ENCODE results near the gene TNFSF13. TPM values are rescaled to one million over a fixed set of nuclear protein-coding genes. Genes with fewer than 3 reads are reported as not detected.

TNFSF13 gene
- polyA plus RNA-seq, 2 of the 4 experiments (the other 2 are of a cell fraction) = 0.61 to 1.0 TPM

- peaks cover 45% of the 10 kb centered on the region for H3K4me1 ChIP-seq
- H3K27ac ChIP-seq = peak overlapping the region; percentile 90 to 97
- WGBS (ENCODE audit: missing lambda C conversion rate) = 2% methylated on average over 25 of the region's 28 CpGs
- POLR2A ChIA-PET = interaction anchor here (1.2 to 2.8 kb wide), 2 partner anchors 21 to 77 kb away, joined by 5 to 33 read pairs; partner anchors contain the start of genes MPDU1 and POLR2A
- peak overlapping the region; percentile 77 for H3K4me3 ChIP-seq
- no peak for DNase-seq (ENCODE audit: low read depth in 1 of 2, low spot score in 1 of 2)
- TF ChIP-seq CEBPB (IDR thresholded peaks at IDR 0.05) (no peak), KDM5A (IDR thresholded peaks at IDR 0.05) (peak; percentile 38; the same call in 1 of the 2 replicates), CBX2 (IDR thresholded peaks at IDR 0.05; ENCODE audit: borderline replicate concordance, low read depth) (no peak)
- TF ChIP-seq, protein P1, sequence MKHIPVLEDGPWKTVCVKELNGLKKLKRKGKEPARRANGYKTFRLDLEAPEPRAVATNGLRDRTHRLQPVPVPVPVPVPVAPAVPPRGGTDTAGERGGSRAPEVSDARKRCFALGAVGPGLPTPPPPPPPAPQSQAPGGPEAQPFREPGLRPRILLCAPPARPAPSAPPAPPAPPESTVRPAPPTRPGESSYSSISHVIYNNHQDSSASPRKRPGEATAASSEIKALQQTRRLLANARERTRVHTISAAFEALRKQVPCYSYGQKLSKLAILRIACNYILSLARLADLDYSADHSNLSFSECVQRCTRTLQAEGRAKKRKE (CRISPR knock-in tag; IDR thresholded peaks at IDR 0.05; ENCODE audit: low read depth) = no peak
- TF ChIP-seq, protein P2, sequence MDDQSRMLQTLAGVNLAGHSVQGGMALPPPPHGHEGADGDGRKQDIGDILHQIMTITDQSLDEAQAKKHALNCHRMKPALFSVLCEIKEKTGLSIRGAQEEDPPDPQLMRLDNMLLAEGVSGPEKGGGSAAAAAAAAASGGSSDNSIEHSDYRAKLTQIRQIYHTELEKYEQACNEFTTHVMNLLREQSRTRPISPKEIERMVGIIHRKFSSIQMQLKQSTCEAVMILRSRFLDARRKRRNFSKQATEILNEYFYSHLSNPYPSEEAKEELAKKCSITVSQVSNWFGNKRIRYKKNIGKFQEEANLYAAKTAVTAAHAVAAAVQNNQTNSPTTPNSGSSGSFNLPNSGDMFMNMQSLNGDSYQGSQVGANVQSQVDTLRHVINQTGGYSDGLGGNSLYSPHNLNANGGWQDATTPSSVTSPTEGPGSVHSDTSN (IDR thresholded peaks at IDR 0.05) = no peak
- FAIRE-seq = no peak
- peak; percentile 0 to 7; a peak in 3 of 6 replicates for ATAC-seq
- CTCF ChIA-PET = interaction anchor here (0.6 to 11.3 kb wide), 15 partner anchors 8 to 233 kb away, joined by 4 to 232 read pairs (median 30); partner anchors contain the start of genes FGF11, NEURL4, NLGN2 and TMEM102
- H3K4me2 ChIP-seq = peak overlapping the region; percentile 89
- H3K9me3 ChIP-seq = no peaks in the 10 kb centered on the region
These were observed 3.7 kb downstream of the TNFSF13 start for GRCh38 chr17:7562208-7562605.

- TF ChIP-seq HOXA7 (CRISPR knock-in tag; IDR thresholded peaks at IDR 0.05) (no peak), EHF (CRISPR knock-in tag; IDR thresholded peaks at IDR 0.05) (no peak), GATA3 (IDR thresholded peaks at IDR 0.05; ENCODE audit: borderline replicate concordance) (no peak), ESRRA (IDR thresholded peaks at IDR 0.05; ENCODE audit: borderline replicate concordance, low read length) (no peak), CBX8 (IDR thresholded peaks at IDR 0.05) (no peak), CEBPB (IDR thresholded peaks at IDR 0.05) (no peak), RARB (CRISPR knock-in tag; IDR thresholded peaks at IDR 0.05) (no peak), MAZ (IDR thresholded peaks at IDR 0.05; ENCODE audit: borderline replicate concordance, low read depth, low read length) (no peak), BCL3 (IDR thresholded peaks at IDR 0.05) (no peak), NR3C1 (IDR thresholded peaks at IDR 0.05) (no peak), HEYL (CRISPR knock-in tag; IDR thresholded peaks at IDR 0.05) (no peak), EHMT2 (IDR thresholded peaks at IDR 0.05; ENCODE audit: low read depth) (no peak), FOSL2 (IDR thresholded peaks at IDR 0.05) (no peak), FOSL2 (CRISPR knock-in tag; IDR thresholded peaks at IDR 0.05) (no peak), POLR2A (IDR thresholded peaks at IDR 0.05; ENCODE audit: low read length) (no peak)
- TF ChIP-seq, protein P2 (IDR thresholded peaks at IDR 0.05) = no peak
- TF ChIP-seq, protein P3, sequence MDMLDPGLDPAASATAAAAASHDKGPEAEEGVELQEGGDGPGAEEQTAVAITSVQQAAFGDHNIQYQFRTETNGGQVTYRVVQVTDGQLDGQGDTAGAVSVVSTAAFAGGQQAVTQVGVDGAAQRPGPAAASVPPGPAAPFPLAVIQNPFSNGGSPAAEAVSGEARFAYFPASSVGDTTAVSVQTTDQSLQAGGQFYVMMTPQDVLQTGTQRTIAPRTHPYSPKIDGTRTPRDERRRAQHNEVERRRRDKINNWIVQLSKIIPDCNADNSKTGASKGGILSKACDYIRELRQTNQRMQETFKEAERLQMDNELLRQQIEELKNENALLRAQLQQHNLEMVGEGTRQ (IDR thresholded peaks at IDR 0.05) = no peak
- ChIA-PET POLR2A (interaction anchor here (0.6 to 1.1 kb wide), 2 partner anchors 20 to 70 kb away, joined by 3 read pairs; partner anchors contain the start of gene MPDU1), CTCF (interaction anchor here (0.8 to 4.2 kb wide), 5 partner anchors 13 to 237 kb away, joined by 3 to 30 read pairs (median 4); partner anchors contain the start of genes TMEM95 and TP53)
- Histone ChIP-seq H3K4me1 (peaks cover 38% of the 10 kb centered on the region), H3K9me3 (no peaks in the 10 kb centered on the region), H3K4me2 (peak overlapping the region; percentile 89), H3K4me3 (peak overlapping the region; percentile 77), H3K27ac (peak overlapping the region in 1 of 2 experiments; percentile 97; a peak in 3 of 6 replicates)
- FAIRE-seq = no peak
- ATAC-seq = no peak
- no peak for DNase-seq (ENCODE audit: low read depth in 1 of 2, low spot score in 1 of 2)
- 88% methylated on average over 28 of the region's 30 CpGs for WGBS (ENCODE audit: missing lambda C conversion rate)
These were observed 4.7 kb downstream of the TNFSF13 start for GRCh38 chr17:7563115-7563869.
